Suppressor macrophage treated with lipopolysaccharide for 4 hours (primary cell): ENCODE data around the gene TIMM10B.
"Not testable (repeated sequence)": the region's sequence is repeated elsewhere in the genome, so short reads cannot be mapped to it uniquely, and the experiment has no call there.

Experiments used
- DNase-seq: peaks from one replicate; pipeline ENCODE4 v3.0.0-alpha.2; 2020

The TIMM10B gene

GRCh38 chr11:6520265-6520664 lies 39.0 kb downstream of the TIMM10B start:
- no peak for DNase-seq

- not testable (repeated sequence) for DNase-seq
Observed at GRCh38 chr11:6521946-6522345, 40.6 kb downstream of the TIMM10B start.

GRCh38 chr11:6523253-6523652 lies 42.0 kb downstream of the TIMM10B start:
- DNase-seq, result no peak

GRCh38 chr11:6526411-6527135 lies 45.3 kb downstream of the TIMM10B start:
- DNase-seq, result no peak

GRCh38 chr11:6529266-6529665 lies 48.0 kb downstream of the TIMM10B start:
- DNase-seq, result no peak

- DNase-seq, result no peak
Observed at GRCh38 chr11:6530848-6531247, 49.5 kb downstream of the TIMM10B start.

GRCh38 chr11:6531267-6531752 lies 50.0 kb downstream of the TIMM10B start:
- peak; percentile 58 for DNase-seq
